ENCODE measurements around the gene EPHA7. TPM values are rescaled to one million over a fixed set of nuclear protein-coding genes. Genes with fewer than 3 reads are reported as not detected.

Gene EPHA7
- total and polyA plus RNA-seq, 4 donors: 0.75 to 2.4 TPM; not detected in 2

DNA sequence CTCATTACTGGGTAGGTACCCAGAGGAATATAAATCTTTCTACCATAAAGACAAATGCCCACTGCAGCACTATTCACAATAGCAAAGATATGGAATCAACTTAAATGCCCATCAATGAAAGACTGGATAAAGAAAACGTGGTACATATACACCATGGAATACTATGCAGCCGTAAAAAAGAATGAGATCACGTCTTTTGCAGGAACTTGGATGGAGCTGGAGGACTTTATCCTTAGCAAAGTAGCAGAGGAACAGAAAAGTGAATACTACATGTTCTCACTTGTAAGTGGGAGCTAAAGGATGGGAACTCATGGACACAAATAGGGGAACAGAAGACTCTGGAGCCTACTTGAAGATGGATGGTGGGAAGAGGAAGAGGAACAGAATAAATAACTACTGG, 119.7 kb downstream of the EPHA7 start:
- DNase-seq (no peak), ATAC-seq (ENCODE audit: low FRiP score) (no peak)
- WGBS, 2 donors: 63 to 89% methylated on average over 3 of the region's 3 CpGs
- no peaks in the 10 kb centered on the region for H3K4me1 ChIP-seq (ENCODE audit: control insufficient read depth in 1 of 2, insufficient read depth in 2 of 2, low read length in 2 of 2)
- H3K4me3 ChIP-seq (ENCODE audit: low read length in 2 of 2): no peak overlapping the region
- H3K9me3 ChIP-seq (ENCODE audit: control insufficient read depth, low read length): peaks cover 1% of the 10 kb centered on the region
- no peaks in the 10 kb centered on the region for H3K36me3 ChIP-seq (ENCODE audit: control insufficient read depth in 1 of 2, insufficient read depth in 2 of 2, low read length in 1 of 2)
- H3K27me3 ChIP-seq (ENCODE audit: control insufficient read depth in 1 of 2, insufficient read depth in 2 of 2, low read length in 1 of 2): no peaks in the 10 kb centered on the region
- intact Hi-C loops (cut with DNase I): no loop called here
- no peak overlapping the region for H3K27ac ChIP-seq (ENCODE audit: low read depth in 1 of 2, low read length in 2 of 2)

DNA sequence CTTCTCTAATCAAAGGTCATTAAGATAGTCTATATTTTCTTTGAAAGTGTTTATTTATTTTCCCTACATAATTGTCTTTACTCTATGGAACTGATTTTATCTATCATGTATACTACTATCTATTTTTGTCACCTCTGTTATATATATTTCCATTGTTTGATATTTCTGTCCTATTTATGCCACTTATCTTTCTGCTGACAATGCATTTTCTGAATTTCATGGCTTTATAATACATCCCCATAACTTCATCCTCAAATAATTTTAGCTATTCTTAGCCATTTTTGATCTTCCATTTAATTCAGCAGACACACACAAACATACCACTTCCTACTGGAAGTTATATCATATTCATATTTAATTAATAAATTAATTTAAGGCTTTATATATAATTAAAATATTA, 123.7 kb downstream of the EPHA7 start:
- Histone ChIP-seq H3K27ac (ENCODE audit: low read depth in 1 of 2, low read length in 2 of 2) (no peak overlapping the region), H3K27me3 (ENCODE audit: control insufficient read depth in 1 of 2, insufficient read depth in 2 of 2, low read length in 1 of 2) (no peaks in the 10 kb centered on the region), H3K36me3 (ENCODE audit: control insufficient read depth in 1 of 2, insufficient read depth in 2 of 2, low read length in 1 of 2) (no peaks in the 10 kb centered on the region), H3K4me3 (ENCODE audit: low read length in 2 of 2) (no peak overlapping the region), H3K4me1 (ENCODE audit: control insufficient read depth in 1 of 2, insufficient read depth in 2 of 2, low read length in 2 of 2) (no peaks in the 10 kb centered on the region), H3K9me3 (ENCODE audit: control insufficient read depth, low read length) (peaks cover 1% of the 10 kb centered on the region)
- intact Hi-C loops (cut with DNase I): no loop called here
- ATAC-seq (ENCODE audit: low FRiP score): no peak
- no peak for DNase-seq

DNA sequence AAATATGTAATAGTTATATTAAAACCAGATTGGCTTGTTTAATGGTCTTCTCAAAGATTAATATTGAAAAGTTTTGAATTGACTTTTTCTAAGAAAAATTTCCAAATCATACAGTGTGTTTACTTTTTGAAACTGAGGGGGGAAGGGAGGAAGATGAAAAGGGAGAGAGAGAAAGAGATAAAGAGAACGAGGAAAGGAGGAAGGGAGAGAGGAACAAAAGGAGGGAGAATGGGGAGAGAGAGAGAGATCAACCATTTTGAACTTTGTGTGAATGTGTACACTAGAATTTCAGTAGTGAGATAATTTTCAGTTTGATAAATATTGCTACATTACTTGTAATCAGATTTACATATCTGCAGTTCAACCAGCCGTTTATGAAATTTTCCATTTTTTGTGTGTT, 124.5 kb downstream of the EPHA7 start:
- Histone ChIP-seq H3K27me3 (ENCODE audit: control insufficient read depth in 1 of 2, insufficient read depth in 2 of 2, low read length in 1 of 2) (no peaks in the 10 kb centered on the region), H3K4me1 (ENCODE audit: control insufficient read depth in 1 of 2, insufficient read depth in 2 of 2, low read length in 2 of 2) (no peaks in the 10 kb centered on the region), H3K36me3 (ENCODE audit: control insufficient read depth in 1 of 2, insufficient read depth in 2 of 2, low read length in 1 of 2) (no peaks in the 10 kb centered on the region), H3K9me3 (ENCODE audit: control insufficient read depth, low read length) (peaks cover 1% of the 10 kb centered on the region), H3K4me3 (ENCODE audit: low read length in 2 of 2) (no peak overlapping the region), H3K27ac (ENCODE audit: low read depth in 1 of 2, low read length in 2 of 2) (no peak overlapping the region)
- DNase-seq (no peak), ATAC-seq (ENCODE audit: low FRiP score) (no peak)
- WGBS, 2 donors: 84 to 91% methylated on average over 2 of the region's 2 CpGs
- intact Hi-C loops (cut with DNase I): no loop called here

DNA sequence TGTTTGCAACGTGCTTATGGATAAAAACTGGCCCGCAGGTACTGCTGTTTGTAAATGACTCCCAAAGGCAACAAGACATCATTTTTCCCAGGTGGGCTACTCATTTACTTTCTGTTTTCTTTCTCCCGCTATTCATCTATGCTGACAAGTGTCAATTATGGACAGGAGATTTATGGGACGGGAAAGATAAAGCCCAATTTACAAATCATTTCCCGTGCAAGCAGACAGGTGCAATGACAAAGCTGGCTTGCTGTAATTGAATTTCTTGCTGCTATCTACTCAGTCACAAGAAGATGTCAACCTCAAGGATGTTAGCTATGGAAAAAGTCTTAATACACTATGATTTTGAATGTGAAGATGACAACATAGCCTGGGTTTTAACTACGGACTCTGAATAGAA, 125.5 kb downstream of the EPHA7 start:
- intact Hi-C loops (cut with DNase I): no loop called here

GRCh38 chr6:93293460-93293859, 125.9 kb downstream of the EPHA7 start:
- DNase-seq (no peak), ATAC-seq (ENCODE audit: low FRiP score) (no peak)
- Histone ChIP-seq H3K27me3 (ENCODE audit: control insufficient read depth in 1 of 2, insufficient read depth in 2 of 2, low read length in 1 of 2) (no peaks in the 10 kb centered on the region), H3K9me3 (ENCODE audit: control insufficient read depth, low read length) (no peaks in the 10 kb centered on the region), H3K4me3 (ENCODE audit: low read length in 2 of 2) (no peak overlapping the region), H3K4me1 (ENCODE audit: control insufficient read depth in 1 of 2, insufficient read depth in 2 of 2, low read length in 2 of 2) (no peaks in the 10 kb centered on the region), H3K36me3 (ENCODE audit: control insufficient read depth in 1 of 2, insufficient read depth in 2 of 2, low read length in 1 of 2) (no peaks in the 10 kb centered on the region), H3K27ac (ENCODE audit: low read depth in 1 of 2, low read length in 2 of 2) (no peak overlapping the region)
- 64 to 74% methylated on average over 4 of the region's 4 CpGs for WGBS, 2 donors
- intact Hi-C loops (cut with DNase I): no loop called here

More for the DNA sequence above, 125.5 kb downstream of the EPHA7 start:
- Histone ChIP-seq H3K27ac (ENCODE audit: low read depth in 1 of 2, low read length in 2 of 2) (no peak overlapping the region), H3K4me1 (ENCODE audit: control insufficient read depth in 1 of 2, insufficient read depth in 2 of 2, low read length in 2 of 2) (no peaks in the 10 kb centered on the region), H3K36me3 (ENCODE audit: control insufficient read depth in 1 of 2, insufficient read depth in 2 of 2, low read length in 1 of 2) (no peaks in the 10 kb centered on the region), H3K4me3 (ENCODE audit: low read length in 2 of 2) (no peak overlapping the region), H3K27me3 (ENCODE audit: control insufficient read depth in 1 of 2, insufficient read depth in 2 of 2, low read length in 1 of 2) (no peaks in the 10 kb centered on the region), H3K9me3 (ENCODE audit: control insufficient read depth, low read length) (no peaks in the 10 kb centered on the region)
- no peak for DNase-seq
- 89% methylated on average over 6 of the region's 6 CpGs for WGBS, 2 donors
- no peak for ATAC-seq (ENCODE audit: low FRiP score)

GRCh38 chr6:93282521-93283031, 136.8 kb downstream of the EPHA7 start:
- Histone ChIP-seq H3K27me3 (ENCODE audit: control insufficient read depth in 1 of 2, insufficient read depth in 2 of 2, low read length in 1 of 2) (no peaks in the 10 kb centered on the region), H3K27ac (ENCODE audit: low read depth in 1 of 2, low read length in 2 of 2) (no peak overlapping the region), H3K9me3 (ENCODE audit: control insufficient read depth, low read length) (peaks cover 1% of the 10 kb centered on the region), H3K36me3 (ENCODE audit: control insufficient read depth in 1 of 2, insufficient read depth in 2 of 2, low read length in 1 of 2) (no peaks in the 10 kb centered on the region), H3K4me1 (ENCODE audit: control insufficient read depth in 1 of 2, insufficient read depth in 2 of 2, low read length in 2 of 2) (no peaks in the 10 kb centered on the region), H3K4me3 (ENCODE audit: low read length in 2 of 2) (no peak overlapping the region)
- WGBS, 2 donors: 97% methylated on average over 26 to 28 of the region's 28 CpGs
- DNase-seq (peak; percentile 38 to 64), ATAC-seq (ENCODE audit: low FRiP score) (no peak)
- intact Hi-C loops (cut with DNase I): no loop called here

- no peak overlapping the region for H3K4me3 ChIP-seq (ENCODE audit: low read length in 2 of 2)
- H3K27ac ChIP-seq (ENCODE audit: low read depth in 1 of 2, low read length in 2 of 2): no peak overlapping the region
- H3K9me3 ChIP-seq (ENCODE audit: control insufficient read depth, low read length): peaks cover 1% of the 10 kb centered on the region
- H3K4me1 ChIP-seq (ENCODE audit: control insufficient read depth in 1 of 2, insufficient read depth in 2 of 2, low read length in 2 of 2): no peaks in the 10 kb centered on the region
- DNase-seq (no peak), ATAC-seq (ENCODE audit: low FRiP score) (no peak)
- no peaks in the 10 kb centered on the region for H3K36me3 ChIP-seq (ENCODE audit: control insufficient read depth in 1 of 2, insufficient read depth in 2 of 2, low read length in 1 of 2)
- intact Hi-C loops (cut with DNase I): no loop called here
- no peaks in the 10 kb centered on the region for H3K27me3 ChIP-seq (ENCODE audit: control insufficient read depth in 1 of 2, insufficient read depth in 2 of 2, low read length in 1 of 2)
Measured at GRCh38 chr6:93278241-93278640, 141.1 kb downstream of the EPHA7 start.

DNA sequence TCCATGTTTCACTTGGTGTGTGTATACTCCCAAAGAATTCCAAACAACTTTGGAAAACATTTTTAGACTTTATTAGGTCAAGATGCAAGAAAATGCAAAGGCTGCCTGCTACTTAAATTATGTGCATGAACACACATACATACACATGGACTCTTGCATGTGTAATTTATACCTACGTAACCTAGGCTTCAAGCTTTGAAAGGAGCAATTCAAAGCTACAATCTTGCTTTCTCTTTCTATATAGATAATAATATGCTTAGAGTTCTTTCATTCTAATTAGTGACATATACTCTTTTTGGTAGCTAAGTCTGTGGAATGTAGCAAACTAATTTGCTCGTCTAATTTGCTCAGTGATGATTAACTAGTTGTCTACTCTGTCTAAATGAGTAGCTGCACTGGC, 146.5 kb downstream of the EPHA7 start:
- DNase-seq (no peak), ATAC-seq (ENCODE audit: low FRiP score) (no peak)
- WGBS, 2 donors: 80 to 81% methylated on average over 2 of the region's 2 CpGs
- H3K4me1 ChIP-seq (ENCODE audit: control insufficient read depth in 1 of 2, insufficient read depth in 2 of 2, low read length in 2 of 2): no peaks in the 10 kb centered on the region
- H3K27me3 ChIP-seq (ENCODE audit: control insufficient read depth in 1 of 2, insufficient read depth in 2 of 2, low read length in 1 of 2): no peaks in the 10 kb centered on the region
- intact Hi-C loops (cut with DNase I): no loop called here
- H3K4me3 ChIP-seq (ENCODE audit: low read length in 2 of 2): no peak overlapping the region
- H3K27ac ChIP-seq (ENCODE audit: low read depth in 1 of 2, low read length in 2 of 2): no peak overlapping the region
- H3K36me3 ChIP-seq (ENCODE audit: control insufficient read depth in 1 of 2, insufficient read depth in 2 of 2, low read length in 1 of 2): no peaks in the 10 kb centered on the region
- no peaks in the 10 kb centered on the region for H3K9me3 ChIP-seq (ENCODE audit: control insufficient read depth, low read length)

DNA sequence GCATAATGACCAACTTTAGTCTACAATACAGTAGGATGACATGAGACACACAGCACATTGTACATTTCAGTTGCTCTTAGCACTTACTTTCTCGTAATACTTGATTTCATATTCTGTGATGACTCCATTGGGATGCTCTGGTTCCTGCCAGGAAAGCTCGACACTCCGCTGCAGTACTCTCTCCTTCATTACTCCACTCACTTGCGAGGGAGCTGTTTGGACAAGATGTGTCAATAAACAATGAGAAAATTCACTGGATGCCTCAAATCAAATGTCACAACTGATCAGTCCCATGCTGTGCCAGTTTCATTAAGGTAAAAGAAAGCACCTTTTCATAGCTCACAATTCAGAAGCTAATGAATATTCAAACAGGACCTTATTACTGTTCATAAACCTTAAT, 147.1 kb downstream of the EPHA7 start:
- DNase-seq (no peak), ATAC-seq (ENCODE audit: low FRiP score) (no peak)
- H3K27ac ChIP-seq (ENCODE audit: low read depth in 1 of 2, low read length in 2 of 2): no peak overlapping the region
- H3K4me3 ChIP-seq (ENCODE audit: low read length in 2 of 2): no peak overlapping the region
- H3K27me3 ChIP-seq (ENCODE audit: control insufficient read depth in 1 of 2, insufficient read depth in 2 of 2, low read length in 1 of 2): no peaks in the 10 kb centered on the region
- no peaks in the 10 kb centered on the region for H3K9me3 ChIP-seq (ENCODE audit: control insufficient read depth, low read length)
- 90 to 95% methylated on average over 4 of the region's 4 CpGs for WGBS, 2 donors
- H3K4me1 ChIP-seq (ENCODE audit: control insufficient read depth in 1 of 2, insufficient read depth in 2 of 2, low read length in 2 of 2): no peaks in the 10 kb centered on the region
- intact Hi-C loops (cut with DNase I): no loop called here
- no peaks in the 10 kb centered on the region for H3K36me3 ChIP-seq (ENCODE audit: control insufficient read depth in 1 of 2, insufficient read depth in 2 of 2, low read length in 1 of 2)
